ENCODE results near the gene OR5C1. TPM values are rescaled to one million over a fixed set of nuclear protein-coding genes. Genes with fewer than 3 reads are reported as not detected.

Gene OR5C1
- total RNA-seq, 1 experiment from 2014 or later = not detected

- TF ChIP-seq CTCF (conservative IDR thresholded peaks at IDR 0.05) (no peak), EZH2 (IDR thresholded peaks at IDR 0.05; ENCODE audit: low read depth) (no peak)
- Histone ChIP-seq H3K27me3 (ENCODE audit: insufficient read depth, low read depth) (no peaks in the 10 kb centered on the region), H3K9me2 (ENCODE audit: insufficient read depth) (no peaks in the 10 kb centered on the region), H4K20me1 (ENCODE audit: insufficient read depth) (no peaks in the 10 kb centered on the region), H3K4me1 (replicated peaks; ENCODE audit: insufficient read depth) (peaks cover 6% of the 10 kb centered on the region), H3K9me3 (ENCODE audit: insufficient read depth, low read depth) (no peaks in the 10 kb centered on the region), H3F3A (ENCODE audit: insufficient read depth, low read depth) (peaks cover 10% of the 10 kb centered on the region; the same call in 1 of the 2 replicates), H3K4me2 (no peak overlapping the region), H2AFZ (peak overlapping the region; percentile 67; the same call in 1 of the 2 replicates), H3K36me3 (ENCODE audit: low read depth) (no peaks in the 10 kb centered on the region), H3K27ac (no peak overlapping the region), H3K4me3 (no peak overlapping the region), H3K79me2 (ENCODE audit: low read depth) (peaks cover 7% of the 10 kb centered on the region)
- ChIA-PET CTCF (no interaction called here), POLR2A (ENCODE audit: unreplicated experiment) (interaction anchor here (0.6 kb wide), 1 partner anchor 103 kb away, joined by 6 read pairs; no protein-coding TSS in a partner anchor)
- intact Hi-C loops (cut with micrococcal nuclease; ENCODE audit: unreplicated experiment) = no loop called here
- no TSS peak for BruUV-seq (replicated peaks)
- no peak for DNase-seq
These were observed 43.5 kb downstream of the OR5C1 start for GRCh38 chr9:122832194-122832593.

- Histone ChIP-seq H3K36me3 (ENCODE audit: low read depth) (no peaks in the 10 kb centered on the region), H2AFZ (no peak overlapping the region), H3K4me1 (replicated peaks; ENCODE audit: insufficient read depth) (no peaks in the 10 kb centered on the region), H3K4me2 (no peak overlapping the region), H3K27me3 (ENCODE audit: insufficient read depth, low read depth) (no peaks in the 10 kb centered on the region), H3F3A (ENCODE audit: insufficient read depth, low read depth) (no peaks in the 10 kb centered on the region), H3K27ac (no peak overlapping the region), H4K20me1 (ENCODE audit: insufficient read depth) (no peaks in the 10 kb centered on the region), H3K9me3 (ENCODE audit: insufficient read depth, low read depth) (no peaks in the 10 kb centered on the region), H3K79me2 (ENCODE audit: low read depth) (no peaks in the 10 kb centered on the region), H3K9me2 (ENCODE audit: insufficient read depth) (no peaks in the 10 kb centered on the region), H3K4me3 (no peak overlapping the region)
- TF ChIP-seq EZH2 (IDR thresholded peaks at IDR 0.05; ENCODE audit: low read depth) (no peak), CTCF (conservative IDR thresholded peaks at IDR 0.05) (no peak)
- ChIA-PET POLR2A (ENCODE audit: unreplicated experiment) (no interaction called here), CTCF (no interaction called here)
- no TSS peak for BruUV-seq (replicated peaks)
- DNase-seq = no peak
- intact Hi-C loops (cut with micrococcal nuclease; ENCODE audit: unreplicated experiment) = no loop called here
These were observed 46.6 kb downstream of the OR5C1 start for GRCh38 chr9:122835313-122835731.

GRCh38 chr9:122837266-122837850 is 48.6 kb downstream of the OR5C1 start:
- TF ChIP-seq CTCF (conservative IDR thresholded peaks at IDR 0.05) (no peak), EZH2 (IDR thresholded peaks at IDR 0.05; ENCODE audit: low read depth) (no peak)
- Histone ChIP-seq H3K9me2 (ENCODE audit: insufficient read depth) (no peaks in the 10 kb centered on the region), H3K9me3 (ENCODE audit: insufficient read depth, low read depth) (no peaks in the 10 kb centered on the region), H3K27ac (no peak overlapping the region), H3K4me1 (replicated peaks; ENCODE audit: insufficient read depth) (no peaks in the 10 kb centered on the region), H4K20me1 (ENCODE audit: insufficient read depth) (no peaks in the 10 kb centered on the region), H3K36me3 (ENCODE audit: low read depth) (no peaks in the 10 kb centered on the region), H3K27me3 (ENCODE audit: insufficient read depth, low read depth) (no peaks in the 10 kb centered on the region), H3K79me2 (ENCODE audit: low read depth) (no peaks in the 10 kb centered on the region), H3K4me2 (no peak overlapping the region), H2AFZ (no peak overlapping the region), H3K4me3 (no peak overlapping the region), H3F3A (ENCODE audit: insufficient read depth, low read depth) (no peaks in the 10 kb centered on the region)
- intact Hi-C loops (cut with micrococcal nuclease; ENCODE audit: unreplicated experiment) = no loop called here
- BruUV-seq (replicated peaks) = no TSS peak
- CTCF ChIA-PET = no interaction called here
- DNase-seq = no peak
- POLR2A ChIA-PET (ENCODE audit: unreplicated experiment) = no interaction called here
